GM18951 (cell line): ENCODE data around the gene ABO.
"Not testable (repeated sequence)": the region's sequence is repeated elsewhere in the genome, so short reads cannot be mapped to it uniquely, and the experiment has no call there.

Experiments
- POLR2A ChIP-seq: IDR thresholded peaks from 4 replicates; pipeline ENCODE4 v1.6.1; 2011; ENCODE audit warnings: mild to moderate bottlenecking; ENCODE audit not compliant: insufficient read length, insufficient read depth; ENCODE audit errors: extremely low read depth
- in situ Hi-C: fragments of 300-500 bp; cut with MboI; formaldehyde crosslinking; loops from one replicate; pipeline ENCODE4 v1.12.0; 2022; ENCODE audit warnings: low sequenced_read_pairs, mixed read lengths, inconsistent platforms; ENCODE audit not compliant: unreplicated experiment

ABO gene

GRCh38 chr9:133253268-133253667 lies 21.7 kb downstream of the ABO start:
- in situ Hi-C loops: no loop called here
- TF ChIP-seq POLR2A: no peak

DNA sequence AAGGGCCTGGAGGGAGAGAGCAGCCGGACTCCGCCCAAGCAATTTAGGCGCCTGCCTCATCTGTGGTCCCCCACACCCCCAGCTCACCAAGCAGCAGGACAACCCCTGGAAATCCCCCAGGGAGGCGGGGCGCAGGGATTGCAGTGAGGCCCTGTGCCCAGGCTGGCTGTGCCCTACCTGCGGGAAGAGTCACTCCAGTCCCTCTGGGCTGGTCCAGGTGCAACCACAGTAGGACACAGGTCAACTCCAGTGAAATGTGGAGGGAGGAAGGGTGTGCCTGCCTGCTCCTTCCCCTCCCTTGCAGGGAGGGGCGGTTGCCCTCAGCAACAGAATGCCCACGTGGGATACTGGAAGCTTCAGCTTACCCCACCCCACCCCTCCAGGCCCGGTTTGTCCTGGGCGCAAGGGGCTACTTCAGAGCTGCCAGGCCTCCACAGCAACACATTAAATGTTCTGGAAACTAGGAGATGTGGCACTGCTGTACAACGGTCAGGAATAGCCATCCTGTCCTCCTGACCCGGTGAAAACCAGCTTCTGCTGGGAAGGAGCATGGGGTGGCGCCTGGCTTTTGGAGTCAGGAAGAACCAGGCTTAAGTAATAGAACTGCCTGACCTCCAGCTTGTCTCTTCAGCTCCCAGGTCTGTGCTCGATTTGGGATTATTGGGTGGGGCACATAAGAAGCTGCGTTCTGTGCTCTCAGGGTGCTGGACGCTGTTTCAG lies 22.5 kb downstream of the ABO start:
- no peak for TF ChIP-seq POLR2A
- in situ Hi-C loops: no loop called here

- no peak for TF ChIP-seq POLR2A
- in situ Hi-C loops: no loop called here
These were observed 23.2 kb downstream of the ABO start for GRCh38 chr9:133251773-133252172.

- in situ Hi-C loops: not testable (repeated sequence)
These were observed 23.8 kb downstream of the ABO start for GRCh38 chr9:133251221-133251620.

- no peak for TF ChIP-seq POLR2A
- in situ Hi-C loops: no loop called here
These were observed 24.2 kb downstream of the ABO start for GRCh38 chr9:133250741-133251170.

GRCh38 chr9:133249337-133249736 lies 25.7 kb downstream of the ABO start:
- no peak for TF ChIP-seq POLR2A

DNA sequence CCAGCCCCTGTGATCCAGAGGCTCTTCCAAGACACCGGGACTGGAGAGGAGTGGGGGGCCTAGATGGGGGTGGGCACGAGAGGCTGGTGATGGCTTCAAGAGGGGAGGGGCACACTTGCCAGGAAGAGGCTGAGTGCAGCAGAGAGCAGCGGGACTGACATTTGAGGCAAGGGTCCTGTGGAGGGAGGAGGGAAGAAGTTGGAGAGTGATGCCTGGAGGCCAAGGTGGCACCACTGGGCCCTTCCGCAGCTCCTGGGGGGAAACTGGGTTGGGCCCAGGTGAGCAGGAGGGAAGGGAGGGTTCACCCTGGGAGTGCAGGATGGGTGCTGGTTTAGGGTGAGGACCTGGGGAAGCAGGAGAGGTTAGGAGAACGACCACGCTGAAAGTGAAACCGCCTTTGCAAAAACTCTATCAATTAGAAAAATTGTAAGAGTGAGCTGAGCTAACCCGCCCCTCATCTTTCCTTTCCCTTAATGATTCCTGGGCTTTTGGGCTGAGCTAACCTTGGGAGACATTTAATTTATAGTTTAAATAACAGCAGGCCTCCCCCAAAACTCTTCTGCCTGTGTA lies 26.2 kb downstream of the ABO start:
- in situ Hi-C loops: no loop called here
- no peak for TF ChIP-seq POLR2A

More at GRCh38 chr9:133249337-133249736, 25.7 kb downstream of the ABO start:
- in situ Hi-C loops: no loop called here

DNA sequence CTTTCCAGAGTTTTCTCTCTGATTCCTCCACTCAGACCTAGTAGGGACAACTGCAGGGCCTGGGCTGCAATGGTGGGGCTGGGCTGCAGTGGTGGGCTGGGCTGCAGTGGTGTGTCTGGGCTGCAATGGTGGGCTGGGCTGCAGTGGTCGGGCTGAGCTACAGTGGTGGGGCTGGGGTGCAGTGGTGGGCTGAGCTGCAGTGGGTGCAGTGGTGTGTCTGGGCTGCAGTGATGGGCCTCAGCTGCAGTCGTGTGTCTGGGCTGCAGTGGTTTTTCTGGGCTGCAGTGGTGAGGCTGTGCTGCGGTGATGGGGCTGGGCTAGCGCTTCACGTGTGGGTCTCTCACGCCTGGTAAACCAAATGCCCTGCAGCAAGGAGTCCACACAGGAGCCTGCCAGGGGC lies 27.4 kb downstream of the ABO start:
- TF ChIP-seq POLR2A: no peak
- in situ Hi-C loops: no loop called here

GRCh38 chr9:133246991-133247390 lies 28.0 kb downstream of the ABO start:
- no peak for TF ChIP-seq POLR2A
- in situ Hi-C loops: no loop called here

- no peak for TF ChIP-seq POLR2A
- in situ Hi-C loops: no loop called here
These were observed 28.4 kb downstream of the ABO start for GRCh38 chr9:133246562-133246961.

DNA sequence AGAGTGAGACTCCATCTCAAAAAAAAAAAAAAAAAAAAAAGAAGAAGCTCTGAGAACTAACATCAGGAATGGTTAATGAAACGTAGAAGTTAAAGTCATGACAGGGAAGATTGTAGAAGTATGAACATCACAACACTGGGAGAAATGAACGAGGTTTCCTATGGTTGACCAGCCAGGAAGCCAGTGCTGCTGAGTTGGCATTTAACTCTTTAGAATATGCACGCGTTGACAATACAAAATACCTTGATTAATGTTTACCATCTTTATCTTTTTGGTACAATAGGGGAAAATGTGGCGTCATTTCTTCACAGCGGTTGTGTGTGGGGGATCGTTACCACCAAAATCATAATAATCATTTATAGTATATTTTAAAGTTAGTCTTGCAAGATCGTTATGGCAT lies 32.0 kb downstream of the ABO start:
- in situ Hi-C loops: no loop called here
- no peak for TF ChIP-seq POLR2A

GRCh38 chr9:133242241-133242640 lies 32.8 kb downstream of the ABO start:
- in situ Hi-C loops: no loop called here

DNA sequence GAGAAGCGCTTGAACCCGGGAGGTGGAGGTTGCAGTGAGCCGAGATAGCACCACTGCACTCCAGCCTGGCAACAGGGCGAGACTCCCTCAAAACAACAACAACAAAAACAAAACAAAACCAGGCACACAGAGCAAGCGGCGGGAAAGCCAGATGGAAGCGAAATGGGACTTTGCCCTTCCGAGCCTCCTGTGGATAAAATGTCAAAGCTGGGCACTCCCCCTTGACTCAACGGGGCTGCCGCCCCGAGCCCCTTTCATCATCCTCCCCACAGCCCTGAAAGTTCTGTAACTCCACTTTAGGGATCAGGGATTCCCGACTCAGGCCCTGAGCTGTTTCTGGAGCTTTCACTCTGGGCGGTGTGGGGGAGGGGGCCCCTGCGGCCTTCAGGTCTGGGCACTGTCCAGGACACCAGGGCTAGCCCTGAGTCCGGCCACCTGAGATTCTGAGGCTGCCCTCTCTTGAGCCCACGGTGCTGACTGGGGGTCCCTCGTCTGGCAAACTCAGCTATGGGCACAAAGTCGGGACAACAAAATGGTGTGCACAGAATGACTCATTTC lies 35.4 kb downstream of the ABO start:
- in situ Hi-C loops: no loop called here
- TF ChIP-seq POLR2A: no peak

More at GRCh38 chr9:133242241-133242640, 32.8 kb downstream of the ABO start:
- no peak for TF ChIP-seq POLR2A

GRCh38 chr9:133238851-133239532 lies 36.0 kb downstream of the ABO start:
- TF ChIP-seq POLR2A: no peak
- in situ Hi-C loops: no loop called here

- TF ChIP-seq POLR2A: no peak
- in situ Hi-C loops: no loop called here
These were observed 36.6 kb downstream of the ABO start for GRCh38 chr9:133238272-133238850.
